ENCODE results near the gene CELA2A. TPM values are rescaled to one million over a fixed set of nuclear protein-coding genes. Genes with fewer than 3 reads are reported as not detected.

The CELA2A gene
- polyA plus RNA-seq (ENCODE audit: insufficient read length) = 0.84 TPM

DNA sequence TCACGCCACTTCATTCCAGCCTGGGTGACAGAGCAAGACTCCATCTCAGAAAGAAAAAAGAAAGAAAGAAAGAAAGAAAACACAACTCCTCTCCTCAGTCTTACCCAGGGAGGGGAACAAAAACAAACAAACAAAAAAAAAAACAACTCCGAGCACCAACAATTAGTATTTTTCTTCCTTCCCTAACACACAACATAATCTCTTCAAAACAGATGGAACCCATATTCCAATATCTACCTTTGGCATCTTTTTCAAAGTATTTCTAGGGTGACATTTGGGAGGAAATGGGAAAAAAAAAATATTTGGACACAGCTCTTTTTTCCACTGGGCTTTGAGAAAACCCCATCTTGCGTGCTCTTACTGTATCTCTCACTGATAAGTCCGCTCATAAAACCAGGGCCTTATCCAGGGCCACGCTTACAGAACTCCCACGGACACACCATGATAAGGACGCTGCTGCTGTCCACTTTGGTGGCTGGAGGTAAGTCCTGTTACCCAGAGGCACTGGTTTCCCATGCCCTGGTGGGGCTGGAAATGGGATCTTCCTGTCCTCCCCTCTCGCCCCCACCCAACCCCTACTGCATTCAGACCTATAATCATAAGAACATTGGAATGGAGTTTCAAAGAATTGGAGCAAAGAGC lies at the start of gene CELA2A:
Gene CELA2A (plus strand): TSS at position 420 of the 642 bp plus-strand sequence. CDS start 22 bp downstream, at position 442.
- DNase-seq = no peak

GRCh38 chr1:15407580-15407979 lies 49.0 kb upstream of the CELA2A start:
- DNase-seq = no peak

DNA sequence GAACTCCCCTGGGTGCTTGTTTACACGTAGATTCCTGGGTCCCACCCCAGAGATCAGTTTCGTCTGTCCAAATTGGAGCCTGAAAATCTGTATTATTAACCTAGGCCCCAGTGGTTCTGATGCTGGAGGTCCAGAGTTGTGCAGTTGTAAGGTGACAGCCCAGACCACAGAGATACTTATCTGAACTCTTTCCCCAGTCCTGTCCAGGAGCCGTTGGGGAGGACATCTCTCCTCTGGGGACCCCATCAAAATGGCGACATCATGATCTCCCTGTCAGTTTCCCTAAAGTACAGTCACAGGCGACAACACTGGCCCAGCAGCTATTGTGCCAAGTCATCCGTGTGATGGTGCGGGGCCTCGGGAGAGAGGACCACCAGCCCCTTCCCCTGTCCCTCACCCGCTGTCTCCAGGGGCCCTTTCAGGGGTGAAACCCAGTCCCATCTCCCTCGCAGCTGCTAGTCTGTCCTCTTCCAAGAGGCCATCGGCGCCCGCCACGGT lies 47.6 kb upstream of the CELA2A start:
- no peak for DNase-seq

- peak; percentile 89 for DNase-seq
Observed at GRCh38 chr1:15409388-15410222, 46.9 kb upstream of the CELA2A start, which contains the start of gene EFHD2. TSS of gene EFHD2 (plus strand) at chr1:15409888. CDS start at chr1:15409972, 84 bp downstream.

DNA sequence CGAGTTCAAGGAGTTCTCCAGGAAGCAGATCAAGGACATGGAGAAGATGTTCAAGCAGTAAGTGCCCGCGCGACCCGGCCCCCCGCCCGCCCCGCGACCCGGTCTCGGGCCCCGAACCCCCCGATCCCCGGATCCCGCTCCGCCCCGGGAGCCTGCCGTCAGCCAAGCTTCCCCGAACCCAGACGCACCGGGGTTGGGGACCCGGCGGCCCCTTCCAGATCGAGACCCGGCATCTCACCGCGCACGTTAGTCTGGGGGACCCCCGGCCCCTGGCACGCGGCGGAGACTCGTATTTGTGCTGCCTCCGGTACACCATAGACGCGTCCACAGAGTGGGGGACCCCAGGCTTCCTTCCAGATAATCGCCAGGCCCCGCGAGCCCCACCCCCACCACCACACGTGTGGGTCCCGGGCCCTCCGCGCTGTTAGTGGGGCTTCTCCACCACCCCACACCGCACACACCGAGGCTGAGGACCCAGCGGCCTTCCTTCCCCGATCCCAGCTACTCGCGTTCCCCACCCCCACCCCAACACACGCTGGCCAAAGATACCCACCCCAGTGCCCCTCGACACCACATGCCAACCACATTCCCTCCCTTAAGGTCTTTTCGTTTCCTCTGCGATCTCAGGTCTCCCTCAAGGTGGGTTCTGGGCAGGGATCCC lies 46.2 kb upstream of the CELA2A start:
- no peak for DNase-seq

GRCh38 chr1:15410884-15411245 lies 45.7 kb upstream of the CELA2A start:
- DNase-seq = no peak

DNA sequence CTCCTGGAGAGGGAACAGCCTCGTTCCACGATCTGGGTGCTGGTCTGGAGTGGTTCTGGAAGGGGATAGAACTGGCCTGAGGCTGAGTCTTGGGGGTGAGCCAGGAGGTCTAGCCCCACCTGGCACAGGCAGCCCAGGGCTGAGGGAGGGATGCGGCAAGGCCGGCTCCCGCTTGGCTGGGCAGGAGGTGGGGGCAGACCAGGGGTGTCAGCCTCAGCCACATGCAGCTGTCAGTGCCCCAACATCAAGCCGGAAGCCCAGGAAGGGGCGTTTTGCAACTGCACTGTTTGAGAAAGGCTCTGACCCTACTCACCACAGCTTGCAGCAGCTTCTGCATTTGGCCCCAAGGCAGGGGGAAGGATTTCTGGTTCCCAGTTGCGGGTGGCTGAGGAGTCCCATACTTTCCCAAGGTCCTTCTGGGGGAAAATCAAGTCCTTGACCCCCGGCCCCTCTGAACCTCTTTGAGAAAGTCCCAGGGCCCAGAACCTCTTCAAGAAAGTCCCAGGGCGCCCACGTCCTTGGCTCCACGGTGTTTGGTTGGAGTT lies 44.9 kb upstream of the CELA2A start:
- peak; percentile 27 for DNase-seq

- DNase-seq = no peak
Observed at GRCh38 chr1:15412175-15412800, 44.2 kb upstream of the CELA2A start.

GRCh38 chr1:15412843-15413242 lies 43.7 kb upstream of the CELA2A start:
- no peak for DNase-seq

DNA sequence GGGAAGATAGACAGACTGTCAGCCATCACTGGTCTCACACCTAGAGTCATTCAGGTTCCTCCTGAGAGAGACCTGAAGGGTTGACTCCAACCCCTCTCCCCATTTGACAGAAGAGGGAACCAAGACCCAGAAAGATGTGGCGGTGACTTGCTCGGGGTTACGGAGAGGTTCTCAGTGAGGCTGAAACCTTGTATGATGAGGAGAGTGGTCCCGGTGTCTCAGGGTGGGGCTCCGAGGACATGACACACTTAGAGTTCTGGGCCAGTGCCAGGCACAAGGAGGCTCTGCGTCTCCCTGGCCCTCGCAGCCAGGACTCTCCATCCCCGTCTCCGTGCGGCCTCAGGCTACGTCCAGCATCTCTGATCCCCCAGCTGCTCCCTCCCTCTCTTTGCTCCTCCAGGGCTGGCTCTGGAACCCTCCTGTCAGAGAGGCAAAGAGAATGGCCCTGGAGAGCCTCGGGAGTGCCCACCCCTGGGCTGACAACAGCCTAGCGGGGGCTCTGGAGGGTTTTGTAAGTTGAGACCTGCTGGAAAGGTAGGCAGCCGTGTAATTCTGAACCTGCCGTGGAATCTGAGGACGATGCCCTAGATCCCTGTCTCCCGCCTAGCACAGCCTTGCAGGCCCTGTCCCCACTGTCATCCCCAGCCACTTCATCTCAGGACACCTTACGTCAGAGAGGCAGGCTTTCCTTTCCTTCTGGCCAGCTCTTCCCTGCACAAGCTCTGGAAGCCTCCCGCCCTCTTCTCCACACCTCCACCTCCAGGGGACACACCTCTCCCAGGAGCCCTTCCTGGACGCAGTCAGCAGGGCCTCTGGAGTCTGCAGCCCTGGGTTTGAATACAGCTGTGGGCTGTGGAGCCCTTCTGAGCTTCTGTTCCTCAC lies 42.7 kb upstream of the CELA2A start:
- DNase-seq = no peak

DNA sequence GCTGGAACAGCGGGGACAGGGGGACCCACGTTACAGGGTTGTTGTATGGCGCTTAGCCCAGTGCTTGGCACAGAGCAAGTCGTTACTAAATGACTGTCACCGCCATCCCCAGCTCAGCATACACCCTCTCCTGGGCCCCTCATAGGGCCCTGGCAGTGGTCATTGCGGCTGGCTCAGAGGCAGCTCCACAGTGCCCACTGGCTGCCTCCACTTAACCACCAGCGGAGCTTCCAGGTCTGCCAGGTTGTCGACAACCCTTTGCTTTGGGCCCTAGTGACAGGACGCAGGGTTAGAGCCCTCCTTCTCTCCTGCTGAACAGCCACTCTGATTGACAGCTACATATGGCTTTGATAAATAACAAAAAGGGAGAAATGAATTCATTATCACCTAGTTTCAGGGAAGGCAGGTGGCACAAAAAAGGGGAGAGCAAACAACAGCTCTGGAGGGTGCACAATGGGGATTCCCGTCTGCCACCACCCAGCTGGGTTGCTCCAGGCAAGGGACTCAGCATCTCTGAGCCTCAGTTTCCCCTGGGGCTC lies 42.0 kb upstream of the CELA2A start:
- DNase-seq = no peak

- no peak for DNase-seq
Observed at GRCh38 chr1:15417059-15417934, 39.2 kb upstream of the CELA2A start.

- DNase-seq = no peak
Observed at GRCh38 chr1:15418806-15419515, 37.6 kb upstream of the CELA2A start.

DNA sequence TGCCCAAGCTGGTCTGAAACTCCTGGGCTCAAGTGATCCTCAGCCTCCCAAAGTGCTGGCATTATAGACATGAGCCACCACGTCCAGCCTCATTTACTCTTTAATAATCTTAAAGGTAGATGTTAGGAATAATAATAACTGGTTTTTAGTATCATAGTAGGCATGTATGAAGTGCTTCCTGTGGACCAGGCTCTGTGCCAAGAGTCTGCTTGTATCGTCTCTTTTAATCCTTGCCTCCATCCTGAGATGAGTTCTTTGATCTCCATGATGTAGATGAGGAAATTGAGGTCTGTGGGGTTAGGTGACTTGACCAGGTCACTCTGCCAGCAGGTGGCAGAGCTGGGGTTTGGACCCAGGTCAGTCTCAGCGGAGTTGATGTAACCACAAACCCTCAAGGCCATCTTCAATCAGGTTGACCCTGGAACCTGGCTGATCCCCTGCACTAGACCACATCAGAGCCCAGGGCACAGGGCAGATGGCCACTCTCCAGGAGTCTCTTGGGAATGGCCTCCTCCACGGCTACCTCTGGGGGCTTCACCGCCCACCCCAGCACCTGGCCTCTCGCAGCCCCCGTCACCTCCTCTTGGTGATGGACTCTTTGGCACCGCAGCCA lies 35.6 kb upstream of the CELA2A start:
- no peak for DNase-seq

- no peak for DNase-seq
Observed at GRCh38 chr1:15422871-15423270, 33.7 kb upstream of the CELA2A start.

- DNase-seq = no peak
Observed at GRCh38 chr1:15423355-15424077, 33.0 kb upstream of the CELA2A start.

- DNase-seq = no peak
Observed at GRCh38 chr1:15424146-15424667, 32.3 kb upstream of the CELA2A start.

GRCh38 chr1:15424981-15425380 lies 31.6 kb upstream of the CELA2A start:
- no peak for DNase-seq

Data from hindlimb muscle (tissue), 1 donor.